ENCODE measurements around the gene CACNG4.

Gene CACNG4

DNA sequence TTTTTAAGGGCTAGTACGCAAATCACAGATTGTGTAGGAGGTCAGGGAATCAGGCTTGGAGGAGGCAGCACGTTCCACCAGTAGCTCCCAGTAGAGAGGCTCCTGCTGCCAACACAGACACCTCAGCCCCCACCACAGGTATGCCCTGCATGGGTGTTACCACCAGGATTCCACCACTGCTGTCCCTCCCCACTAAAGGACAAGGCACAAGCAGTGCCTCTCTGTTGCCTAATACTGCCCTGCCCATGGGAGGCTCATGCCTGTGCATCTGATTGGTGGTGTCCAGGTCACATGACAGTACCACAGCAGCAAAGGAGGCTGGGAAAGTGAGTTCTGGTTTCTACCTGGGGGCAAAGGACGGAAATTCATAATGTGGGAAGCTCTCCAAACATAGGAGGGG lies 33.6 kb upstream of the CACNG4 start:
- Histone ChIP-seq H3K79me2 (ENCODE audit: control insufficient read depth, insufficient read depth, low read length) (no peaks in the 10 kb centered on the region), H3K4me1 (ENCODE audit: control insufficient read depth, low read depth, low read length) (no peaks in the 10 kb centered on the region), H3K56ac (ENCODE audit: low read length) (no peak overlapping the region), H3K27me3 (ENCODE audit: insufficient read depth, low read length, poor library complexity) (no peaks in the 10 kb centered on the region), H4K5ac (ENCODE audit: low read length) (no peak overlapping the region), H3K9ac (ENCODE audit: low read length) (no peak overlapping the region), H3K18ac (ENCODE audit: low read length) (no peak overlapping the region), H3K4ac (ENCODE audit: low read depth, low read length) (no peak overlapping the region), H3K4me2 (ENCODE audit: low read length) (no peak overlapping the region), H3K23ac (ENCODE audit: low read length) (no peak overlapping the region), H4K8ac (ENCODE audit: low read depth, low read length) (no peak overlapping the region), H3K36me3 (ENCODE audit: control insufficient read depth, insufficient read depth, low read length) (no peaks in the 10 kb centered on the region), H3K79me1 (ENCODE audit: low read length) (no peaks in the 10 kb centered on the region), H2BK120ac (ENCODE audit: low read depth, low read length) (no peak overlapping the region), H2AK5ac (ENCODE audit: low read length) (no peak overlapping the region), H2BK5ac (ENCODE audit: low read length) (no peak overlapping the region), H3K4me3 (ENCODE audit: low read length) (no peak overlapping the region), H2BK15ac (replicated peaks; ENCODE audit: low read depth) (no peak overlapping the region), H3K27ac (ENCODE audit: low read depth, low read length) (no peak overlapping the region)
- DNase-seq: peak; percentile 65
- WGBS (ENCODE audit: extremely low coverage, insufficient coverage, low lambda C conversion rate): no CpG with 5 or more reads among the region's 3 CpGs

DNA sequence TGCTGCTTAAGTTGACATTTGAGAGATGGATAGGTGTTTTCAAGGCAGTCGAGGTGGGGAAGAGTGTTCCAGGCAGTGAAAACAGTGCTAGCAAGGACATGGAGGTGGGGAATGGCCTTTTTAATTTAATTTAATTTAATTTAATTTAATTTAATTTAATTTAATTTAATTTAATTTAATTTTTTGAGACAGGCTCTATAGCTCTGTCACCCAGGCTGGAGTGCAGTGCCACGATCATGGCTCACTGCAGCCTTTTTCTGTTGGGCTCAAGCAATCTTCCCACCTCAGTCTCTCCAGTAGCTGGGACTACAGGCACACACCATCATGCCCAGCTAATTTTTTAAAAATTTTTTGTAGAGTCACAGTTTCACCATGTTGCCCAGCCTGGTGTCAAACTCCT lies 32.2 kb upstream of the CACNG4 start:
- Histone ChIP-seq H4K8ac (ENCODE audit: low read depth, low read length) (no peak overlapping the region), H3K27ac (ENCODE audit: low read depth, low read length) (no peak overlapping the region), H3K79me1 (ENCODE audit: low read length) (no peaks in the 10 kb centered on the region), H2BK15ac (replicated peaks; ENCODE audit: low read depth) (no peak overlapping the region), H3K56ac (ENCODE audit: low read length) (no peak overlapping the region), H2BK5ac (ENCODE audit: low read length) (no peak overlapping the region), H2AK5ac (ENCODE audit: low read length) (no peak overlapping the region), H3K4me3 (ENCODE audit: low read length) (no peak overlapping the region), H3K18ac (ENCODE audit: low read length) (no peak overlapping the region), H2BK120ac (ENCODE audit: low read depth, low read length) (no peak overlapping the region), H3K4me1 (ENCODE audit: control insufficient read depth, low read depth, low read length) (no peaks in the 10 kb centered on the region), H3K23ac (ENCODE audit: low read length) (no peak overlapping the region), H4K5ac (ENCODE audit: low read length) (no peak overlapping the region), H3K27me3 (ENCODE audit: insufficient read depth, low read length, poor library complexity) (no peaks in the 10 kb centered on the region), H3K4me2 (ENCODE audit: low read length) (no peak overlapping the region), H3K36me3 (ENCODE audit: control insufficient read depth, insufficient read depth, low read length) (no peaks in the 10 kb centered on the region), H3K79me2 (ENCODE audit: control insufficient read depth, insufficient read depth, low read length) (no peaks in the 10 kb centered on the region), H3K9ac (ENCODE audit: low read length) (no peak overlapping the region), H3K4ac (ENCODE audit: low read depth, low read length) (no peak overlapping the region)
- no CpG with 5 or more reads among the region's 2 CpGs for WGBS (ENCODE audit: extremely low coverage, insufficient coverage, low lambda C conversion rate)
- no peak for DNase-seq

DNA sequence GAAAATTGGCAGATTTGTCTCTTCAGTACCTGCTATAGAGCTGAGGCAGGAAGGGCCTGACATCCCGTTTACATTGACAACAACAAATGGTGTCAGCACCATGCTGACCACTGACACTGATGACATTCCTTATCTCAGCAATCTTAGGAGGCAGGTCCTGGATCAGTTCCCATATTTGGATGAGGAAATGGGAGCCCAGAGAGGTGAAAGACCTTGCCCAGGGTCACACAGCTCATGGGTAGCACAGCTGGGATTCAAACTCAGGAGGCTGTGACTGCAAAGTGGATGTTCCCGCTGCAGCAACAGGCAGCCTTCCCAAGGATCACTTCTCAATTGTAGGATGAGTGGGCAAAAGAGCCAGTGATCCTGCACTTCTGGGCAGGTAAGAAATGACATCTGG lies 30.5 kb upstream of the CACNG4 start:
- Histone ChIP-seq H3K36me3 (ENCODE audit: control insufficient read depth, insufficient read depth, low read length) (no peaks in the 10 kb centered on the region), H3K9ac (ENCODE audit: low read length) (no peak overlapping the region), H3K4me1 (ENCODE audit: control insufficient read depth, low read depth, low read length) (no peaks in the 10 kb centered on the region), H4K8ac (ENCODE audit: low read depth, low read length) (no peak overlapping the region), H3K79me2 (ENCODE audit: control insufficient read depth, insufficient read depth, low read length) (no peaks in the 10 kb centered on the region), H3K27ac (ENCODE audit: low read depth, low read length) (no peak overlapping the region), H3K18ac (ENCODE audit: low read length) (no peak overlapping the region), H3K56ac (ENCODE audit: low read length) (no peak overlapping the region), H2BK15ac (replicated peaks; ENCODE audit: low read depth) (no peak overlapping the region), H4K5ac (ENCODE audit: low read length) (no peak overlapping the region), H3K79me1 (ENCODE audit: low read length) (no peaks in the 10 kb centered on the region), H2AK5ac (ENCODE audit: low read length) (no peak overlapping the region), H3K23ac (ENCODE audit: low read length) (no peak overlapping the region), H2BK120ac (ENCODE audit: low read depth, low read length) (no peak overlapping the region), H3K4me2 (ENCODE audit: low read length) (no peak overlapping the region), H3K4ac (ENCODE audit: low read depth, low read length) (no peak overlapping the region), H2BK5ac (ENCODE audit: low read length) (no peak overlapping the region), H3K4me3 (ENCODE audit: low read length) (no peak overlapping the region), H3K27me3 (ENCODE audit: insufficient read depth, low read length, poor library complexity) (no peaks in the 10 kb centered on the region)
- no peak for DNase-seq
- no CpG with 5 or more reads among the region's 2 CpGs for WGBS (ENCODE audit: extremely low coverage, insufficient coverage, low lambda C conversion rate)

DNA sequence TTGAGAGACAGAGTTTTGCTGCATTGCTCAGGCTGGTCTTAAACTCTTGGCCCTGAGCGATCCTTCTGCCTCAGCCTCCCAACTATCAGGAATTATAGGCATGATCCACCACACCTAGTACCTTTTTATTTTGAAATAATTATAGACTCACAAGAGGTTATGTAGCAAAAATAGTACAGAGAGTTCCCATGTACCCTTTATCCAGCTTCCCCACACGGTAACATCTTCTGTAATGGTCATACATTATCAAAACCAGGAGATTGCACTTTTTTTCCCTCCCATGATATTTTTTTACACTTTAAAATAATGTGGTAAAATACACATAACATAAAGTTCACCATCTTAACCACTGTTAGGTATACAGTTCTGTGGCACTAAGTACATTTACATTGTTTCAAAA lies 28.8 kb upstream of the CACNG4 start:
- H3K36me3 ChIP-seq (ENCODE audit: control insufficient read depth, insufficient read depth, low read length): no peaks in the 10 kb centered on the region
- H3K27ac ChIP-seq (ENCODE audit: low read depth, low read length): no peak overlapping the region
- no peak overlapping the region for H2BK15ac ChIP-seq (replicated peaks; ENCODE audit: low read depth)
- H3K9ac ChIP-seq (ENCODE audit: low read length): no peak overlapping the region
- H3K56ac ChIP-seq (ENCODE audit: low read length): no peak overlapping the region
- H3K4me1 ChIP-seq (ENCODE audit: control insufficient read depth, low read depth, low read length): no peaks in the 10 kb centered on the region
- H2BK120ac ChIP-seq (ENCODE audit: low read depth, low read length): no peak overlapping the region
- H4K5ac ChIP-seq (ENCODE audit: low read length): no peak overlapping the region
- H3K27me3 ChIP-seq (ENCODE audit: insufficient read depth, low read length, poor library complexity): no peaks in the 10 kb centered on the region
- H3K23ac ChIP-seq (ENCODE audit: low read length): no peak overlapping the region
- H3K79me1 ChIP-seq (ENCODE audit: low read length): no peaks in the 10 kb centered on the region
- WGBS (ENCODE audit: extremely low coverage, insufficient coverage, low lambda C conversion rate): no CpG with 5 or more reads among the region's 2 CpGs
- no peak overlapping the region for H4K8ac ChIP-seq (ENCODE audit: low read depth, low read length)
- no peak for DNase-seq
- no peak overlapping the region for H2AK5ac ChIP-seq (ENCODE audit: low read length)
- no peak overlapping the region for H3K4ac ChIP-seq (ENCODE audit: low read depth, low read length)
- no peak overlapping the region for H3K4me2 ChIP-seq (ENCODE audit: low read length)
- no peak overlapping the region for H3K18ac ChIP-seq (ENCODE audit: low read length)
- no peak overlapping the region for H2BK5ac ChIP-seq (ENCODE audit: low read length)
- H3K4me3 ChIP-seq (ENCODE audit: low read length): no peak overlapping the region
- no peaks in the 10 kb centered on the region for H3K79me2 ChIP-seq (ENCODE audit: control insufficient read depth, insufficient read depth, low read length)

DNA sequence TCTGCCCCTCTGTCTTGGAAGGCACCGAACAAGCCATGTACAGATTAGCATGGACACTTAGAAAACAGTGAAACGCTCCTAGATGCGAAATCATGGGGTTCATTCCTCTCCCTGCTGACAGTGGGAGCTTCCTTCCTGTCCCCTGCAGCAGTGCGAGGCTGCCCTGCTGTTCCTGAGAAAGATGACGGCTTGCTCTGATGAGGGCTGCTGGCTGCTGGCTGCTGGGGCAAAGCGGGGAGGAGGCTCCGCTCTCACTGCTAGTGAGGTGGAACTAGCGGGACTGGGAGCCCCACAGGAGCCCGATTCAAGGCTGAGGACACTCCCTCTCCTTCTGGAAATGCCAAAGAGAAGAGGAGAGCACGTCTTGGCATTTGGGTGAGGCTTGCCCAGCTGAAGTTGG lies 25.9 kb upstream of the CACNG4 start:
- Histone ChIP-seq H3K4ac (ENCODE audit: low read depth, low read length) (no peak overlapping the region), H3K56ac (ENCODE audit: low read length) (no peak overlapping the region), H3K27ac (ENCODE audit: low read depth, low read length) (no peak overlapping the region), H4K8ac (ENCODE audit: low read depth, low read length) (no peak overlapping the region), H3K79me2 (ENCODE audit: control insufficient read depth, insufficient read depth, low read length) (no peaks in the 10 kb centered on the region), H3K4me1 (ENCODE audit: control insufficient read depth, low read depth, low read length) (no peaks in the 10 kb centered on the region), H3K79me1 (ENCODE audit: low read length) (no peaks in the 10 kb centered on the region), H3K27me3 (ENCODE audit: insufficient read depth, low read length, poor library complexity) (no peaks in the 10 kb centered on the region), H4K5ac (ENCODE audit: low read length) (no peak overlapping the region), H3K36me3 (ENCODE audit: control insufficient read depth, insufficient read depth, low read length) (no peaks in the 10 kb centered on the region), H2BK120ac (ENCODE audit: low read depth, low read length) (no peak overlapping the region), H3K4me2 (ENCODE audit: low read length) (no peak overlapping the region), H2BK5ac (ENCODE audit: low read length) (no peak overlapping the region), H2BK15ac (replicated peaks; ENCODE audit: low read depth) (no peak overlapping the region), H3K23ac (ENCODE audit: low read length) (no peak overlapping the region), H3K18ac (ENCODE audit: low read length) (no peak overlapping the region), H3K9ac (ENCODE audit: low read length) (no peak overlapping the region), H2AK5ac (ENCODE audit: low read length) (no peak overlapping the region), H3K4me3 (ENCODE audit: low read length) (no peak overlapping the region)
- no peak for DNase-seq
- WGBS (ENCODE audit: extremely low coverage, insufficient coverage, low lambda C conversion rate): no CpG with 5 or more reads among the region's 10 CpGs

DNA sequence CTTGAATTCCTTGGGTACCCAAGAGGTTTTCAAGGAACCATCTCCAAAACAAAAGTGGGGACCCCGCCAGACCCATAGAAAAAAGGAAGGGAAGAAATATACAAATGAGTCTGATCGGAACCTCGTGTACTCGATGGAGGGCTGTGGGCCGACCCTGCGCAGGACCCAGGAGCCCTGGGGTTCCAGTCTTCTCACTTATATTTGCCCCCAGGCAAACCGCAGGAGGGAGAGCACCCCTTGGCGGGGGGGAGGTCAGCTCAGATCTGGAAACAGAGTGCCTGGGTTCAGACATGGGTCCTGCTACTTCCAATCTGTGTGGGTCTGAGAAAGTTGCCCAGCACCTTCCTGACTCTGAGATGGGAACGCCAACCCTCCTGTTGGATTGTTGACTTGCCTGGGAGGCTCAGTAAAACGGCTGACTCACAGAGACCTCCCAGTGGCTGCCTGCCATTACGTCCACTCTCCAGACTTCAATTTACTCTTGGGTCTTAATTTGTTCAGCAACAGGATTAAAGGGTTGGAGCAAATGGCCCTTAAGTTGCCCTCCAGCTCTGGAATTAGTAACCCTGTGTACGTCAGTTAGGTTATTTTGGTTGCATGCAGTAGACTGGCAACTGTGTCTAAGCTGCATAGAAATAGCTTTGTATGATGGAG lies 24.9 kb upstream of the CACNG4 start:
- no peak overlapping the region for H3K23ac ChIP-seq (ENCODE audit: low read length)
- no peak overlapping the region for H3K4me3 ChIP-seq (ENCODE audit: low read length)
- H2BK15ac ChIP-seq (replicated peaks; ENCODE audit: low read depth): no peak overlapping the region
- no peaks in the 10 kb centered on the region for H3K79me2 ChIP-seq (ENCODE audit: control insufficient read depth, insufficient read depth, low read length)
- no peaks in the 10 kb centered on the region for H3K4me1 ChIP-seq (ENCODE audit: control insufficient read depth, low read depth, low read length)
- H2AK5ac ChIP-seq (ENCODE audit: low read length): no peak overlapping the region
- no peak overlapping the region for H3K27ac ChIP-seq (ENCODE audit: low read depth, low read length)
- H3K79me1 ChIP-seq (ENCODE audit: low read length): no peaks in the 10 kb centered on the region
- no peak overlapping the region for H4K5ac ChIP-seq (ENCODE audit: low read length)
- no peak overlapping the region for H3K9ac ChIP-seq (ENCODE audit: low read length)
- no peak overlapping the region for H2BK120ac ChIP-seq (ENCODE audit: low read depth, low read length)
- WGBS (ENCODE audit: extremely low coverage, insufficient coverage, low lambda C conversion rate): no CpG with 5 or more reads among the region's 12 CpGs
- no peaks in the 10 kb centered on the region for H3K36me3 ChIP-seq (ENCODE audit: control insufficient read depth, insufficient read depth, low read length)
- H2BK5ac ChIP-seq (ENCODE audit: low read length): no peak overlapping the region
- H3K27me3 ChIP-seq (ENCODE audit: insufficient read depth, low read length, poor library complexity): no peaks in the 10 kb centered on the region
- DNase-seq: no peak
- no peak overlapping the region for H3K4me2 ChIP-seq (ENCODE audit: low read length)
- H3K4ac ChIP-seq (ENCODE audit: low read depth, low read length): no peak overlapping the region
- no peak overlapping the region for H3K18ac ChIP-seq (ENCODE audit: low read length)
- H3K56ac ChIP-seq (ENCODE audit: low read length): no peak overlapping the region
- H4K8ac ChIP-seq (ENCODE audit: low read depth, low read length): no peak overlapping the region

All from mesendoderm (in vitro differentiated cells).